Skeletal muscle cell (primary cell): ENCODE measurements around the gene CEP57L1.
"Not testable (repeated sequence)": the region's sequence is repeated elsewhere in the genome, so short reads cannot be mapped to it uniquely, and the experiment has no call there.

Source experiments
- DNase-seq: peaks from one replicate; pipeline ENCODE4 v3.0.0-alpha.2; 2010; ENCODE audit warnings: low read depth
- H3K4me3 ChIP-seq: 2 replicates; pipeline ENCODE4 v1.5.1; 2011; ENCODE audit warnings: low read depth, mild to moderate bottlenecking, control low read depth, low read length, moderate library complexity

CEP57L1 gene

GRCh38 chr6:109153752-109154151 is 58.4 kb downstream of the CEP57L1 start:
- DNase-seq: no peak
- no peak overlapping the region for H3K4me3 ChIP-seq

GRCh38 chr6:109164331-109164730 is 69.0 kb downstream of the CEP57L1 start:
- no peak overlapping the region for H3K4me3 ChIP-seq
- no peak for DNase-seq

GRCh38 chr6:109165392-109165974 is 70.2 kb downstream of the CEP57L1 start:
- DNase-seq: peak; percentile 54
- H3K4me3 ChIP-seq: no peak overlapping the region

- DNase-seq: no peak
- no peak overlapping the region for H3K4me3 ChIP-seq
Measured at GRCh38 chr6:109166673-109167072, 71.4 kb downstream of the CEP57L1 start.

GRCh38 chr6:109167562-109167961 is 72.3 kb downstream of the CEP57L1 start:
- DNase-seq: no peak
- no peak overlapping the region for H3K4me3 ChIP-seq

- DNase-seq: no peak
- H3K4me3 ChIP-seq: no peak overlapping the region
Measured at GRCh38 chr6:109170333-109170732, 75.0 kb downstream of the CEP57L1 start.

- DNase-seq: no peak
- no peak overlapping the region for H3K4me3 ChIP-seq
Measured at GRCh38 chr6:109172101-109172746, 76.9 kb downstream of the CEP57L1 start.

DNA sequence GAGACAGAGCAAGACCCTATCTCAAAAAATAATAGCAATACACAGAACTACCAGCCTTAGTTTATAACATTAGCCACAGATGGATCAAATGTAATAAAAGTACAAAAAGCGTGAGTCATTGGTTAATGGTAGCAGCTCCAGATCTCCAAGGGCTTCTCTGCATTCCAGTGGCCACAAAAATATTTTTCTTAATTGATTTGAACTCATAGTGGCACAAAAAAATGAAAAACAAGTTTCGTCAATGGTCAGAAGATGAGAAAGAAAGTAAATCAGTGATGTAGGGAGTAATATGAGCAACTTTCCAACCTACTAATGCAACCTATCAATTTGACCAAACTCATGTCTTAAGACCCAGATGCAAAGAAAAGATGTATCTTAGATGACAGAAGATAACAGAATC is 79.6 kb downstream of the CEP57L1 start:
- no peak for DNase-seq

DNA sequence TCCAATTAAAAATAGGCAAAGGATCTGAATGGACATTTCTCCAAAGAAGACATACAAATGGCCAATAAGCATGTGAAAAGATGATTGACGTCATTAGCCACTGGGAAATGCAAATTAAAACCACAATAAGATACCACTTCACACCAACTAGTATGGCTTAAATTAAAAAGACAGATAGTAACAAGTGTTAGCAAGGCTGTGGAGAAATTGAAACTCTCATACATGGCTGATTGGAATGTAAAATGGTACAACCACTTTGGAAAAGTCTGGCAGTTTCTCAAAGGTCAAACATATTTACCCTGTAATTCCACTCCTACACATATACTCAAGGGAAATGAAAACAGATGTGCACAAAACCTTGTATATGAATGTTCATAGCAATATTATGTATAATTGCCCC is 83.6 kb downstream of the CEP57L1 start:
- DNase-seq: no peak
- no peak overlapping the region for H3K4me3 ChIP-seq

More for the DNA sequence above, 79.6 kb downstream of the CEP57L1 start:
- H3K4me3 ChIP-seq: no peak overlapping the region

GRCh38 chr6:109179507-109179906 is 84.2 kb downstream of the CEP57L1 start:
- H3K4me3 ChIP-seq: no peak overlapping the region
- no peak for DNase-seq

GRCh38 chr6:109182578-109182977 is 87.3 kb downstream of the CEP57L1 start:
- no peak overlapping the region for H3K4me3 ChIP-seq
- DNase-seq: peak; percentile 41

- no peak for DNase-seq
Measured at GRCh38 chr6:109183109-109183650, 87.9 kb downstream of the CEP57L1 start.

DNA sequence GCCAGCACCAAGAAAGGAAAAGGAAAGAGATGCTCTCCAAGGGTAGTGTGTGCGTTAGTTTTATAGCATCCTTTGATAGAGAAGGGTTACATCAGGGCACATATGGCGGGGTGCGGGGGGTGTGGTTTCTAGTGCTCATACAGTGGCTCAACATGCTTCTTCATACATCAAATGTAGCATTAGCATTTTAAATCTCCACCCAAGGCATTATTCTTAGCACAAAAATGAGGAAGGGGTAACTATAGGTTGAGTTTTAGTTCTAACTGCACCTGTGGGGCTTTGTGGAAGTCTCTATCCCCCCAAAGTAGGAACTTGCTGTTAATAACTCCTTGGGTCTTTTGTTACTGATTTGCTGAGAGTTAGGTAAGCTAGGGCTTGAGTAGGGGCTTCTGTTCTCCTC is 89.3 kb downstream of the CEP57L1 start:
- DNase-seq: no peak
- no peak overlapping the region for H3K4me3 ChIP-seq

More at GRCh38 chr6:109183109-109183650, 87.9 kb downstream of the CEP57L1 start:
- H3K4me3 ChIP-seq: no peak overlapping the region

DNA sequence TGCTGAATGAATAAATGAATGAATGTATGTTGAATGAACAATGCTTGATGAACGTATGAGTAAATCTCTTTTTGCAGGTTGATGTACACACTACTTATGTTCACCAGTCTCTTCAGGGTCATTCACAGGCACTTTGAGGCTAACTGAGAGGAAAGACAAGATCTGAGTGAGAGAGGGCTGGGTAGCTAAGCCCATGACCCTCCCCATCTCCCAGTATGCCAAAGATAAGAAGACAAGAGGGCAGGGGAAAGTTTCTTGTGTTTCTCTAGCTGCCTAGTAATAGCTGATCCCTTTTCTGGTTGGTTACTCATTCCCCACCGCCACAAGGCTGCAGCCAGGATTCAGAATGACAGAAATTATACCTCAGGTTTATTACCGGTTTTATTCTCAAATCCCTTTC is 90.7 kb downstream of the CEP57L1 start:
- DNase-seq: no peak
- H3K4me3 ChIP-seq: no peak overlapping the region

GRCh38 chr6:109187399-109188114 is 92.2 kb downstream of the CEP57L1 start:
- H3K4me3 ChIP-seq: no peak overlapping the region
- no peak for DNase-seq

DNA sequence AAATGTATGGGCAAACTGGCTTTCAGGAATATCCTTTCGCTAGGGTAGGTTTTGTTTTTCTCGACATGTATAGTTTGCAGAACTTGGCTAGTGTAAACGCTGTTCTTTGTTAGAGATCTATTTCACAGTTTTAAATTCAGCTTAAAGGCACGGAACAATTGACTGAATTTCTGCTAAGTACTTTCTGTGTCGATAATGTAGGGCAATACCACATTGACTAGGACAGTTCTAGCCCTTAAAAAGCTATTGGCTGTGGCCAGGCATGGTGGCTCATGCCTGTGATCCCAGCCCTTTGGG is 92.8 kb downstream of the CEP57L1 start:
- no peak for DNase-seq
- no peak overlapping the region for H3K4me3 ChIP-seq

GRCh38 chr6:109191368-109191767 is 96.1 kb downstream of the CEP57L1 start:
- not testable (repeated sequence) for H3K4me3 ChIP-seq

DNA sequence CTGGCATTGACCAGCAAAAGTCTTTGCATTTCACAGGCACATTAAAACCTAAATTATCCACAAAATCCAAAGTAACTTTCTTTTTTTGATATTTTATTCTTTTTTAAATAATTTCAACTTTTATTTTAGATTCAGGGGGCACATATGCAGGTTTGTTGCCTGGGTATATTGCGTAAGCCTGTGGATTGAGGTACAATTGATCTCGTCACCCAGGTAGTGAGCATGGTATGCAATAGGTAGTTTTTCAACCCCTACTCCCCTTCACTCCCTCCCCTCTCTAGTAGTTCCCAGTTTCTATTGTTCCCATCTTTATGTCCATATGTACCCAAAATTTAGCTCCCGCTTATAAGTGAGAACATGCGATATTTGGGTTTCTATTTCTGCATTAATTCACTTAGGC is 97.6 kb downstream of the CEP57L1 start:
- H3K4me3 ChIP-seq: no peak overlapping the region
- DNase-seq: no peak

More at GRCh38 chr6:109191368-109191767, 96.1 kb downstream of the CEP57L1 start:
- not testable (repeated sequence) for DNase-seq

GRCh38 chr6:109194880-109195279 is 99.6 kb downstream of the CEP57L1 start:
- no peak overlapping the region for H3K4me3 ChIP-seq

DNA sequence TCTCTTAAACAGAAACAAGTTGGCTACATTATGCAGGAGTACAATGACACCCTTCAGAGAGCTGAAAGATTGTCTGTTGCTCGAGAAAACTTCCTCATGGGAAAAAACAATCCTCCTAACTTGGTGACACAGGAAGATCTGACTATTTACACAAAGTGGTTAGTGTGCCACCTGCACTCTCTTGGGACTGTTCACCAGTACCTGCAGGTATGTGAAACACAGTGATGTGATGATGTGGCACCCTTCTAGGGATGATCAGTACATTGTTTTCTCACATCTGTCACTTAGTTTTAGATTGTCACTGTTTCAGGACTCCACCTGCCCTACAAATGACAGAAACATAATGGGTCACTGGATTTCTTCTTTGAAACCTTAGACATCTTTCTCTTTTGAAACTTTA is 101.8 kb downstream of the CEP57L1 start:
- no peak overlapping the region for H3K4me3 ChIP-seq
- no peak for DNase-seq

More at GRCh38 chr6:109194880-109195279, 99.6 kb downstream of the CEP57L1 start:
- DNase-seq: no peak
